BE2C (cell line): ENCODE results near the gene HABP2.

ENCODE experiments used
- DNase-seq: peaks from one replicate; pipeline ENCODE4 v3.0.0-alpha.2; 2020
- H3K27me3 ChIP-seq: fragments of 250-450 bp; sonication (Bioruptor Pico); 2 replicates; pipeline ENCODE4 v1.5.1; 2020; ENCODE audit warnings: mild to moderate bottlenecking
- H3K36me3 ChIP-seq: fragments of 250-450 bp; sonication (Bioruptor Pico); 2 replicates; pipeline ENCODE4 v1.5.1; 2020; ENCODE audit warnings: mild to moderate bottlenecking
- H3K4me1 ChIP-seq: fragments of 250-450 bp; sonication (Bioruptor Pico); 2 replicates; pipeline ENCODE4 v1.5.1; 2020
- H3K4me3 ChIP-seq: 2 replicates; pipeline ENCODE4 v1.5.1; 2011; ENCODE audit warnings: low read depth, low read length
- H3K9me3 ChIP-seq: fragments of 250-450 bp; sonication (Bioruptor Pico); 2 replicates; pipeline ENCODE4 v1.5.1; 2020
- CTCF ChIP-seq: IDR thresholded peaks from 2 replicates; pipeline ENCODE4 v1.5.1; 2012; ENCODE audit warnings: mild to moderate bottlenecking, low read depth, low read length

The HABP2 gene

GRCh38 chr10:113609704-113610108 lies 56.9 kb downstream of the HABP2 start:
- H3K4me3 ChIP-seq = no peak overlapping the region
- TF ChIP-seq CTCF = no peak
- no peaks in the 10 kb centered on the region for H3K27me3 ChIP-seq
- no peaks in the 10 kb centered on the region for H3K36me3 ChIP-seq
- H3K4me1 ChIP-seq = no peaks in the 10 kb centered on the region
- no peak for DNase-seq
- H3K9me3 ChIP-seq = no peaks in the 10 kb centered on the region

- DNase-seq = no peak
These were observed 58.1 kb downstream of the HABP2 start for GRCh38 chr10:113610631-113611601.

GRCh38 chr10:113612154-113612553 lies 59.3 kb downstream of the HABP2 start:
- no peak overlapping the region for H3K4me3 ChIP-seq
- H3K27me3 ChIP-seq = no peaks in the 10 kb centered on the region
- no peaks in the 10 kb centered on the region for H3K4me1 ChIP-seq
- DNase-seq = no peak
- no peak for TF ChIP-seq CTCF
- no peaks in the 10 kb centered on the region for H3K9me3 ChIP-seq
- H3K36me3 ChIP-seq = no peaks in the 10 kb centered on the region

More at GRCh38 chr10:113610631-113611601, 58.1 kb downstream of the HABP2 start:
- Histone ChIP-seq H3K4me3 (no peak overlapping the region), H3K9me3 (no peaks in the 10 kb centered on the region), H3K36me3 (no peaks in the 10 kb centered on the region), H3K4me1 (no peaks in the 10 kb centered on the region), H3K27me3 (no peaks in the 10 kb centered on the region)
- no peak for TF ChIP-seq CTCF

GRCh38 chr10:113613427-113613826 lies 60.6 kb downstream of the HABP2 start:
- Histone ChIP-seq H3K27me3 (no peaks in the 10 kb centered on the region), H3K4me1 (no peaks in the 10 kb centered on the region), H3K4me3 (no peak overlapping the region), H3K36me3 (no peaks in the 10 kb centered on the region), H3K9me3 (no peaks in the 10 kb centered on the region)
- no peak for DNase-seq
- TF ChIP-seq CTCF = no peak

- Histone ChIP-seq H3K4me3 (no peak overlapping the region), H3K9me3 (no peaks in the 10 kb centered on the region), H3K4me1 (no peaks in the 10 kb centered on the region), H3K27me3 (no peaks in the 10 kb centered on the region), H3K36me3 (no peaks in the 10 kb centered on the region)
- no peak for DNase-seq
- TF ChIP-seq CTCF = no peak
These were observed 61.3 kb downstream of the HABP2 start for GRCh38 chr10:113613977-113614690.
